HEK293 (cell line): Measurements from ENCODE around the gene ERVK3-1.
A peak's percentile ranks its signal among the peaks of the same experiment; 100 is the strongest.

Experiments used
- CTCF ChIA-PET: fragments of 350-600 bp; formaldehyde crosslinking; extraction: SDS; loops from one replicate; lab custom pipeline; 2021; ENCODE audit warnings: antibody characterized with exemption; lab: Yijun Ruan, JAX
- POLR2A ChIA-PET: fragments of 300-600 bp; formaldehyde crosslinking; extraction: SDS; loops from one replicate; lab custom pipeline; 2020; ENCODE audit warnings: antibody characterized with exemption, inconsistent platforms; lab: Yijun Ruan, JAX
- H3K27ac ChIP-seq: fragments of 200-500 bp; sonication (Bioruptor generic); 2 replicates; pipeline ENCODE4 v1.5.1; 2014; ENCODE audit warnings: low read depth, low read length, control low read depth, inconsistent platforms; ENCODE audit errors: extremely low read depth
- H3K36me3 ChIP-seq, 2 experiments: fragments of 200-500 bp in 1 of 2; sonication (Bioruptor generic) in 1 of 2; 1 replicate in 1 of 2; 2 replicates in 1 of 2; pipeline ENCODE4 v1.5.1; 2014 to 2017; ENCODE audit warnings: inconsistent platforms in 2 of 2, low read length in 2 of 2; ENCODE audit not compliant: control insufficient read depth in 2 of 2, insufficient read depth in 1 of 2
- H3K4me1 ChIP-seq: fragments of 200-500 bp; sonication (Bioruptor generic); 2 replicates; pipeline ENCODE4 v1.5.1; 2014; ENCODE audit warnings: mild to moderate bottlenecking, low read length, inconsistent platforms; ENCODE audit not compliant: control insufficient read depth, insufficient read depth
- H3K4me3 ChIP-seq: 2 replicates; pipeline ENCODE4 v1.5.1; 2011; ENCODE audit warnings: low read depth, mild to moderate bottlenecking, control low read depth, low read length, moderate library complexity
- H3K9me3 ChIP-seq: fragments of 200-500 bp; sonication (Bioruptor generic); 2 replicates; pipeline ENCODE4 v1.5.1; 2014; ENCODE audit warnings: low read depth, low read length, inconsistent platforms; ENCODE audit not compliant: control insufficient read depth, insufficient read depth
- GLIS2 ChIP-seq: fragments of 450-650 bp; formaldehyde crosslinking; IDR thresholded peaks from 2 replicates; pipeline ENCODE4 v1.5.1; 2016; ENCODE audit warnings: missing biosample characterization, missing genetic modification characterization
- KLF9 ChIP-seq: fragments of 450-650 bp; formaldehyde crosslinking; IDR thresholded peaks from 2 replicates; pipeline ENCODE4 v1.5.1; 2016; ENCODE audit warnings: missing biosample characterization, missing genetic modification characterization, low read depth
- TCF7L2 ChIP-seq: IDR thresholded peaks from 2 replicates; pipeline ENCODE4 v1.6.1; 2011; ENCODE audit warnings: low read depth, mild to moderate bottlenecking, inconsistent platforms, low read length, moderate library complexity, borderline replicate concordance
- ZBTB17 ChIP-seq: fragments of 450-650 bp; formaldehyde crosslinking; IDR thresholded peaks from 2 replicates; pipeline ENCODE4 v1.5.1; 2016; ENCODE audit warnings: missing biosample characterization, missing genetic modification characterization
- ZNF174 ChIP-seq: fragments of 450-650 bp; formaldehyde crosslinking; IDR thresholded peaks from 2 replicates; pipeline ENCODE4 v1.5.0; 2017; ENCODE audit warnings: missing biosample characterization, mild to moderate bottlenecking, missing genetic modification characterization
- ZNF223 ChIP-seq: fragments of 450-650 bp; formaldehyde crosslinking; IDR thresholded peaks from 2 replicates; pipeline ENCODE4 v1.5.1; 2016; ENCODE audit warnings: missing biosample characterization, missing genetic modification characterization
- ZNF529 ChIP-seq: fragments of 450-650 bp; formaldehyde crosslinking; IDR thresholded peaks from 2 replicates; pipeline ENCODE4 v1.5.1; 2017; ENCODE audit warnings: missing genetic modification characterization, missing biosample characterization; ENCODE audit not compliant: insufficient replicate concordance
- ZNF768 ChIP-seq: fragments of 450-650 bp; formaldehyde crosslinking; IDR thresholded peaks from 2 replicates; pipeline ENCODE4 v1.5.1; 2018; ENCODE audit warnings: missing biosample characterization, mild to moderate bottlenecking, missing genetic modification characterization
- TF ChIP-seq, protein P1 (sequence below): fragments of 450-650 bp; formaldehyde crosslinking; conservative IDR thresholded peaks from 2 replicates; pipeline ENCODE4 v1.5.1; 2016; ENCODE audit warnings: low read depth, missing biosample characterization, missing genetic modification characterization
- TF ChIP-seq, protein P2 (sequence below): fragments of 450-650 bp; formaldehyde crosslinking; IDR thresholded peaks from 2 replicates; pipeline ENCODE4 v1.5.1; 2016; ENCODE audit warnings: missing biosample characterization, missing genetic modification characterization
- TF ChIP-seq, protein P3 (sequence below): fragments of 450-650 bp; formaldehyde crosslinking; IDR thresholded peaks from 2 replicates; pipeline ENCODE4 v1.5.1; 2016; ENCODE audit warnings: missing biosample characterization, missing genetic modification characterization, low read depth
- TF ChIP-seq, protein P4 (sequence below): fragments of 450-650 bp; formaldehyde crosslinking; IDR thresholded peaks from 2 replicates; pipeline ENCODE4 v1.5.1; 2017; ENCODE audit warnings: missing biosample characterization, missing genetic modification characterization

Gene ERVK3-1

DNA sequence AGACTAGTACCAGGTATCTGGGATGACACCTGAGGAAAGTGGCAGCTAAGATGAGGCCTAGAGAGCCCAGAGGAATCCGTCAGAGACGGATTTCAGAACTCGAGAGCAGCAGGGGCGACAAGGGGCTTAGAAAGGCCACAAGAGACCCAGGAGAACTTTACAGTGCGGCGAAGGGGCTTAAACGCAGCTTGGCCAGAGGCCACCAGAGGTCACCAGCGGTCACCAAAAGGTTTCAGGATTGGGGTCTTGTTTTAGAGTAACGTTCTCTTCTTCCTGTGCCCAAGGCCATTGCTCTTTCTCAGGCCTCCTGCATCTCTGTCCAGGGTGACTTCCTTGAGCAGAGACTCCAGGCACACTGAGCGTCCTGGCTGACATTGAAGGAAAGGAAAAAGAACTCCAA lies 23.8 kb downstream of the ERVK3-1 start:
- H3K4me1 ChIP-seq = peaks cover 3% of the 10 kb centered on the region; the same call in 1 of the 2 replicates
- CTCF ChIA-PET = interaction anchor here (0.6 to 1.7 kb wide), 4 partner anchors 12 to 848 kb away, joined by 3 to 6 read pairs (median 4); partner anchors contain the start of gene ZBTB45
- H3K4me3 ChIP-seq = no peak overlapping the region
- no peak overlapping the region for H3K27ac ChIP-seq
- no peaks in the 10 kb centered on the region for H3K9me3 ChIP-seq
- POLR2A ChIA-PET = interaction anchor here (1.1 to 1.4 kb wide), 3 partner anchors 34 to 146 kb away, joined by 3 to 6 read pairs (median 4); partner anchors contain the start of genes ZNF274, ZNF497 and ZNF8
- no peaks in the 10 kb centered on the region; a peak in 1 of 3 replicates for H3K36me3 ChIP-seq
- TF ChIP-seq ZNF529 (no peak), GLIS2 (tag by site-specific recombination) (no peak), ZNF768 (tag by site-specific recombination) (no peak), TCF7L2 (no peak), KLF9 (no peak), ZNF174 (tag by site-specific recombination) (no peak)
- TF ChIP-seq, protein P1, sequence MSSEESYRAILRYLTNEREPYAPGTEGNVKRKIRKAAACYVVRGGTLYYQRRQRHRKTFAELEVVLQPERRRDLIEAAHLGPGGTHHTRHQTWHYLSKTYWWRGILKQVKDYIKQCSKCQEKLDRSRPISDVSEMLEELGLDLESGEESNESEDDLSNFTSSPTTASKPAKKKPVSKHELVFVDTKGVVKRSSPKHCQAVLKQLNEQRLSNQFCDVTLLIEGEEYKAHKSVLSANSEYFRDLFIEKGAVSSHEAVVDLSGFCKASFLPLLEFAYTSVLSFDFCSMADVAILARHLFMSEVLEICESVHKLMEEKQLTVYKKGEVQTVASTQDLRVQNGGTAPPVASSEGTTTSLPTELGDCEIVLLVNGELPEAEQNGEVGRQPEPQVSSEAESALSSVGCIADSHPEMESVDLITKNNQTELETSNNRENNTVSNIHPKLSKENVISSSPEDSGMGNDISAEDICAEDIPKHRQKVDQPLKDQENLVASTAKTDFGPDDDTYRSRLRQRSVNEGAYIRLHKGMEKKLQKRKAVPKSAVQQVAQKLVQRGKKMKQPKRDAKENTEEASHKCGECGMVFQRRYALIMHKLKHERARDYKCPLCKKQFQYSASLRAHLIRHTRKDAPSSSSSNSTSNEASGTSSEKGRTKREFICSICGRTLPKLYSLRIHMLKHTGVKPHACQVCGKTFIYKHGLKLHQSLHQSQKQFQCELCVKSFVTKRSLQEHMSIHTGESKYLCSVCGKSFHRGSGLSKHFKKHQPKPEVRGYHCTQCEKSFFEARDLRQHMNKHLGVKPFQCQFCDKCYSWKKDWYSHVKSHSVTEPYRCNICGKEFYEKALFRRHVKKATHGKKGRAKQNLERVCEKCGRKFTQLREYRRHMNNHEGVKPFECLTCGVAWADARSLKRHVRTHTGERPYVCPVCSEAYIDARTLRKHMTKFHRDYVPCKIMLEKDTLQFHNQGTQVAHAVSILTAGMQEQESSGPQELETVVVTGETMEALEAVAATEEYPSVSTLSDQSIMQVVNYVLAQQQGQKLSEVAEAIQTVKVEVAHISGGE (tag by site-specific recombination) = peak; percentile 35; the same call in 1 of the 2 replicates
- TF ChIP-seq, protein P2, sequence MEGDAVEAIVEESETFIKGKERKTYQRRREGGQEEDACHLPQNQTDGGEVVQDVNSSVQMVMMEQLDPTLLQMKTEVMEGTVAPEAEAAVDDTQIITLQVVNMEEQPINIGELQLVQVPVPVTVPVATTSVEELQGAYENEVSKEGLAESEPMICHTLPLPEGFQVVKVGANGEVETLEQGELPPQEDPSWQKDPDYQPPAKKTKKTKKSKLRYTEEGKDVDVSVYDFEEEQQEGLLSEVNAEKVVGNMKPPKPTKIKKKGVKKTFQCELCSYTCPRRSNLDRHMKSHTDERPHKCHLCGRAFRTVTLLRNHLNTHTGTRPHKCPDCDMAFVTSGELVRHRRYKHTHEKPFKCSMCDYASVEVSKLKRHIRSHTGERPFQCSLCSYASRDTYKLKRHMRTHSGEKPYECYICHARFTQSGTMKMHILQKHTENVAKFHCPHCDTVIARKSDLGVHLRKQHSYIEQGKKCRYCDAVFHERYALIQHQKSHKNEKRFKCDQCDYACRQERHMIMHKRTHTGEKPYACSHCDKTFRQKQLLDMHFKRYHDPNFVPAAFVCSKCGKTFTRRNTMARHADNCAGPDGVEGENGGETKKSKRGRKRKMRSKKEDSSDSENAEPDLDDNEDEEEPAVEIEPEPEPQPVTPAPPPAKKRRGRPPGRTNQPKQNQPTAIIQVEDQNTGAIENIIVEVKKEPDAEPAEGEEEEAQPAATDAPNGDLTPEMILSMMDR (tag by site-specific recombination) = peak; percentile 46

DNA sequence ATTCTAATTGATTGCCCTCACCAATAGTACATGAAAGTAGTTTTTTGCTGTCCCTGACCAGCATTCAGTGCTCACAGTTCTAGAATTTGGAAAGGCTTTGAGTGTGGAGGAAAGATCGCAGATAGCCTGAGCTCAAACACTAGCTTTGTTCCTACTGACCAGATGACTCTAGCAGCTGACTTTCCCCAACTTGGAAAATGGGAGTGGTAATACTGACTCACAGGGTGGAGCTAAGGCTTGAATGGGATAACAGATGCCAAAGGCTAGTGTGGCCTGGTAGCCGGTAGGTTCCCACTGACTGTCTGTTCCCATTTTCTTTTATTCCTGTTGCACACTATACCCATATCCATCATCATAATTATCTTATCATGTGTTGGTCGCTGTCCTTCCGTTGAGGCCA lies 25.3 kb downstream of the ERVK3-1 start:
- Histone ChIP-seq H3K27ac (no peak overlapping the region), H3K4me1 (peaks cover 3% of the 10 kb centered on the region; the same call in 1 of the 2 replicates), H3K9me3 (no peaks in the 10 kb centered on the region), H3K4me3 (no peak overlapping the region), H3K36me3 (peaks cover 0 to 10% of the 10 kb centered on the region in 2 experiments; a peak in 1 of 3 replicates)
- POLR2A ChIA-PET = interaction anchor here (0.7 to 1.5 kb wide), 5 partner anchors 32 to 189 kb away, joined by 3 to 4 read pairs (median 3); partner anchors contain the start of genes ZBTB45, ZNF497, ZNF584 and ZNF8
- TF ChIP-seq ZBTB17 (peak; percentile 26; the same call in 1 of the 2 replicates), ZNF223 (no peak)
- TF ChIP-seq, protein P3, sequence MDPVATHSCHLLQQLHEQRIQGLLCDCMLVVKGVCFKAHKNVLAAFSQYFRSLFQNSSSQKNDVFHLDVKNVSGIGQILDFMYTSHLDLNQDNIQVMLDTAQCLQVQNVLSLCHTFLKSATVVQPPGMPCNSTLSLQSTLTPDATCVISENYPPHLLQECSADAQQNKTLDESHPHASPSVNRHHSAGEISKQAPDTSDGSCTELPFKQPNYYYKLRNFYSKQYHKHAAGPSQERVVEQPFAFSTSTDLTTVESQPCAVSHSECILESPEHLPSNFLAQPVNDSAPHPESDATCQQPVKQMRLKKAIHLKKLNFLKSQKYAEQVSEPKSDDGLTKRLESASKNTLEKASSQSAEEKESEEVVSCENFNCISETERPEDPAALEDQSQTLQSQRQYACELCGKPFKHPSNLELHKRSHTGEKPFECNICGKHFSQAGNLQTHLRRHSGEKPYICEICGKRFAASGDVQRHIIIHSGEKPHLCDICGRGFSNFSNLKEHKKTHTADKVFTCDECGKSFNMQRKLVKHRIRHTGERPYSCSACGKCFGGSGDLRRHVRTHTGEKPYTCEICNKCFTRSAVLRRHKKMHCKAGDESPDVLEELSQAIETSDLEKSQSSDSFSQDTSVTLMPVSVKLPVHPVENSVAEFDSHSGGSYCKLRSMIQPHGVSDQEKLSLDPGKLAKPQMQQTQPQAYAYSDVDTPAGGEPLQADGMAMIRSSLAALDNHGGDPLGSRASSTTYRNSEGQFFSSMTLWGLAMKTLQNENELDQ = no peak
- TF ChIP-seq, protein P4, sequence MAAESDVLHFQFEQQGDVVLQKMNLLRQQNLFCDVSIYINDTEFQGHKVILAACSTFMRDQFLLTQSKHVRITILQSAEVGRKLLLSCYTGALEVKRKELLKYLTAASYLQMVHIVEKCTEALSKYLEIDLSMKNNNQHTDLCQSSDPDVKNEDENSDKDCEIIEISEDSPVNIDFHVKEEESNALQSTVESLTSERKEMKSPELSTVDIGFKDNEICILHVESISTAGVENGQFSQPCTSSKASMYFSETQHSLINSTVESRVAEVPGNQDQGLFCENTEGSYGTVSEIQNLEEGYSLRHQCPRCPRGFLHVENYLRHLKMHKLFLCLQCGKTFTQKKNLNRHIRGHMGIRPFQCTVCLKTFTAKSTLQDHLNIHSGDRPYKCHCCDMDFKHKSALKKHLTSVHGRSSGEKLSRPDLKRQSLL (tag by site-specific recombination) = no peak
- CTCF ChIA-PET = interaction anchor here (0.5 kb wide), 1 partner anchor 948 kb away, joined by 3 read pairs; no protein-coding TSS in a partner anchor
